Neutrophil (primary cell): ENCODE results near the gene SPINK7.

ENCODE experiments used
- H3K27ac ChIP-seq: fragments of 200-600 bp; sonication (generic); 2 replicates; pipeline ENCODE4 v1.5.1; 2016; ENCODE audit warnings: mild to moderate bottlenecking, moderate library complexity
- H3K27me3 ChIP-seq: fragments of 200-600 bp; sonication (generic); 2 replicates; pipeline ENCODE4 v1.6.0; 2016; ENCODE audit warnings: mild to moderate bottlenecking
- H3K36me3 ChIP-seq: fragments of 200-600 bp; sonication (generic); 2 replicates; pipeline ENCODE4 v1.5.1; 2017
- H3K4me1 ChIP-seq, 2 experiments: fragments of 200-600 bp in 1 of 2; sonication (generic) in 1 of 2; 1 replicate in 1 of 2; 2 replicates in 1 of 2; pipeline versions ENCODE4 v1.5.1 to v1.6.1; 2013 to 2016; ENCODE audit warnings: low read depth in 1 of 2, low read length in 1 of 2, mild to moderate bottlenecking in 1 of 2, moderate library complexity in 1 of 2; ENCODE audit not compliant: control insufficient read depth in 1 of 2, insufficient read depth in 1 of 2
- H3K4me3 ChIP-seq, 2 experiments: fragments of 200-600 bp in 1 of 2; sonication (generic) in 1 of 2; 1 replicate in 1 of 2; 2 replicates in 1 of 2; pipeline ENCODE4 v1.5.1; 2013 to 2016; ENCODE audit warnings: low read depth in 1 of 2, low read length in 1 of 2, mild to moderate bottlenecking in 1 of 2, moderate library complexity in 1 of 2
- H3K9me3 ChIP-seq: fragments of 200-600 bp; sonication (generic); 2 replicates; pipeline ENCODE4 v1.5.1; 2016
- CTCF ChIP-seq: fragments of 200-600 bp; sonication (generic); IDR thresholded peaks from 2 replicates; pipeline ENCODE4 v1.5.1; 2016; ENCODE audit warnings: antibody characterized with exemption

Gene SPINK7

GRCh38 chr5:148353634-148354033 is 41.4 kb downstream of the SPINK7 start:
- TF ChIP-seq CTCF = no peak
- no peak overlapping the region for H3K4me3 ChIP-seq

GRCh38 chr5:148364343-148364742 is 52.1 kb downstream of the SPINK7 start:
- Histone ChIP-seq H3K27me3 (no peaks in the 10 kb centered on the region), H3K4me3 (no peak overlapping the region), H3K4me1 (no peaks in the 10 kb centered on the region), H3K9me3 (no peaks in the 10 kb centered on the region), H3K27ac (no peak overlapping the region), H3K36me3 (no peaks in the 10 kb centered on the region)
- TF ChIP-seq CTCF = no peak

More at GRCh38 chr5:148353634-148354033, 41.4 kb downstream of the SPINK7 start:
- H3K4me1 ChIP-seq = no peaks in the 10 kb centered on the region
- H3K27ac ChIP-seq = no peak overlapping the region
- no peaks in the 10 kb centered on the region for H3K27me3 ChIP-seq
- H3K9me3 ChIP-seq = no peaks in the 10 kb centered on the region
- no peaks in the 10 kb centered on the region for H3K36me3 ChIP-seq
